Keratinocyte (primary cell): ENCODE results near the gene MINDY4. TPM values are rescaled to one million over a fixed set of nuclear protein-coding genes. Genes with fewer than 3 reads are reported as not detected.

Experiments
- DNase-seq: peaks from one replicate; pipeline ENCODE4 v3.0.0-alpha.2; 2011; ENCODE audit warnings: low read depth, missing footprints, low spot score
- FAIRE-seq: peaks from 2 replicates; lab custom pipeline; 2011; peaks lifted over from hg19 to GRCh38; lab: Jason Lieb, UNC
- H2AFZ ChIP-seq: 2 replicates; pipeline ENCODE4 v1.6.0; 2012; ENCODE audit warnings: low read length, control low read depth, inconsistent platforms; ENCODE audit not compliant: control insufficient read depth
- H3K27ac ChIP-seq: 2 replicates; pipeline ENCODE4 v1.5.1; 2011; ENCODE audit warnings: low read length; ENCODE audit not compliant: control insufficient read depth, insufficient read depth
- H3K27me3 ChIP-seq: 3 replicates; pipeline ENCODE4 v1.6.0; 2011; ENCODE audit warnings: low read length; ENCODE audit not compliant: control insufficient read depth, insufficient read depth; ENCODE audit errors: extremely low read depth
- H3K36me3 ChIP-seq, 2 experiments: 2 replicates in 1 of 2; 3 replicates in 1 of 2; pipeline ENCODE4 v1.5.1; 2011; ENCODE audit warnings: low read length in 2 of 2, mild to moderate bottlenecking in 1 of 2; ENCODE audit not compliant: control insufficient read depth in 2 of 2, insufficient read depth in 2 of 2; ENCODE audit errors: extremely low read depth in 1 of 2
- H3K4me1 ChIP-seq: 3 replicates; pipeline ENCODE4 v1.5.1; 2011; ENCODE audit warnings: low read length; ENCODE audit not compliant: control insufficient read depth, insufficient read depth; ENCODE audit errors: extremely low read depth
- H3K4me2 ChIP-seq: 3 replicates; pipeline ENCODE4 v1.6.0; 2011; ENCODE audit warnings: low read depth, low read length; ENCODE audit not compliant: control insufficient read depth, insufficient read depth; ENCODE audit errors: extremely low read depth
- H3K4me3 ChIP-seq, 3 experiments: fragments of 200-600 bp in 1 of 3; sonication (generic) in 1 of 3; 2 replicates in 2 of 3; 3 replicates in 1 of 3; pipeline ENCODE4 v1.5.1; 2011 to 2016; ENCODE audit warnings: low read length in 3 of 3, mild to moderate bottlenecking in 3 of 3, control low read depth in 2 of 3, inconsistent platforms in 1 of 3, low read depth in 1 of 3, mixed read lengths in 1 of 3, mixed run types in 1 of 3, moderate library complexity in 1 of 3; ENCODE audit not compliant: control insufficient read depth in 2 of 3, insufficient read depth in 2 of 3; ENCODE audit errors: extremely low read depth in 1 of 3
- H3K79me2 ChIP-seq: 2 replicates; pipeline ENCODE4 v1.6.0; 2012; ENCODE audit warnings: low read length; ENCODE audit not compliant: control insufficient read depth, insufficient read depth
- H3K9ac ChIP-seq: 3 replicates; pipeline ENCODE4 v1.6.0; 2011; ENCODE audit warnings: low read length; ENCODE audit not compliant: control insufficient read depth, insufficient read depth; ENCODE audit errors: extremely low read depth
- H3K9me1 ChIP-seq: 3 replicates; pipeline ENCODE4 v1.6.0; 2011; ENCODE audit warnings: low read length; ENCODE audit not compliant: control insufficient read depth, insufficient read depth; ENCODE audit errors: extremely low read depth
- H3K9me3 ChIP-seq: 2 replicates; pipeline ENCODE4 v1.5.1; 2012; ENCODE audit warnings: low read depth, low read length; ENCODE audit not compliant: control insufficient read depth
- H4K20me1 ChIP-seq: 3 replicates; pipeline ENCODE4 v1.6.0; 2011; ENCODE audit warnings: low read length; ENCODE audit not compliant: control insufficient read depth, insufficient read depth; ENCODE audit errors: extremely low read depth
- EZH2 ChIP-seq: IDR thresholded peaks from one replicate; pipeline ENCODE4 v1.6.1; 2012; ENCODE audit warnings: inconsistent platforms, mild to moderate bottlenecking, low read length, moderate library complexity
- dilution Hi-C: fragments of 300-500 bp; cut with MboI; formaldehyde crosslinking; loops from one replicate; pipeline ENCODE4 v1.7.0; 2020; ENCODE audit warnings: low sequenced_read_pairs; ENCODE audit not compliant: extremely low pct_ligation_motif_present
- polyA plus RNA-seq, 5 experiments: library from polyadenylated mRNA; depleted of rRNA in 3 of 5; stranded (reverse) in 3 of 5; stranded (forward) in 1 of 5; unstranded in 1 of 5; fragments of >200 nt; gene quantifications; 1 replicate in 1 of 5; 2 replicates in 3 of 5; 3 replicates in 1 of 5; pipeline versions ENCODE4 v1.2.1 to v1.2.3, GENCODE V29; 2011 to 2012; ENCODE audit warnings: missing spikeins in 2 of 5, low read depth in 1 of 5, low replicate concordance in 1 of 5
- TF ChIP-seq, protein P1 (sequence below), 3 experiments: IDR thresholded peaks in 1 of 3; conservative IDR thresholded peaks in 1 of 3; optimal IDR thresholded peaks in 1 of 3; 2 replicates in 2 of 3; 3 replicates in 1 of 3; pipeline versions ENCODE3 to v1.5.1; 2011; ENCODE audit warnings: low read length in 3 of 3, mild to moderate bottlenecking in 3 of 3, moderate library complexity in 2 of 3, control low read depth in 1 of 3, inconsistent platforms in 1 of 3; ENCODE audit not compliant: insufficient read depth in 2 of 3; ENCODE audit errors: extremely low read depth in 1 of 3

MINDY4 gene
- polyA plus RNA-seq, 1 donor (not counting 4 experiments of a cell fraction or from before 2014, with no cell fraction given): 1.5 TPM

DNA sequence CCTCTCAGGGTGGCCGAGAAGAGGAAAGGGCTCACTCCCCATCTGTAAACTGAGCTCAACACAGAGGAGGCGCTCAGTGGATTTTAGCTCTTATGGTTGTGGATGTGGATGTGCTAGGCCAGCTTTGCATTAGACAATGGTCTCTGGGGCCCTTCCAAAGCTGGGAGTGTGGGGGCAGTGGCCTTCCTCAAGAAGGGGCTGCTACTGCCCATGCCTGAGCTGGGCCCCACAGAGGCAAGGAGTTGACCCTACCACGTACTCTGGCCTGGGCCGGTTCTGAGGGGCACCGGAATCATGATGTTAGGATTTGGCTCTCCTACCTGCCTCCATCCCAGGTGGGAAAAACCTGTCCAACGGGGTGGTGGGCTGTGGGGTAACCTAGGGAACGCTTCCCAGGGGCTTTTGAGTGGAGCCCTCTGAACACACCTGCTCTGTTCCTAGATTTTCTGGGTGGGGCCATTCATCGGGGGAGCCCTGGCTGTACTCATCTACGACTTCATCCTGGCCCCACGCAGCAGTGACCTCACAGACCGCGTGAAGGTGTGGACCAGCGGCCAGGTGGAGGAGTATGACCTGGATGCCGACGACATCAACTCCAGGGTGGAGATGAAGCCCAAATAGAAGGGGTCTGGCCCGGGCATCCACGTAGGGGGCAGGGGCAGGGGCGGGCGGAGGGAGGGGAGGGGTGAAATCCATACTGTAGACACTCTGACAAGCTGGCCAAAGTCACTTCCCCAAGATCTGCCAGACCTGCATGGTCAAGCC, 152.0 kb downstream of the MINDY4 start:
- Histone ChIP-seq H3K4me1 (peaks cover 12% of the 10 kb centered on the region), H3K9me1 (no peaks in the 10 kb centered on the region), H2AFZ (no peak overlapping the region), H3K27me3 (no peaks in the 10 kb centered on the region), H4K20me1 (no peaks in the 10 kb centered on the region), H3K79me2 (no peaks in the 10 kb centered on the region), H3K27ac (no peak overlapping the region), H3K36me3 (no peaks in the 10 kb centered on the region), H3K9ac (no peak overlapping the region), H3K4me3 (no peak overlapping the region), H3K9me3 (peaks cover 5% of the 10 kb centered on the region), H3K4me2 (no peak overlapping the region)
- dilution Hi-C loops: no loop called here
- no peak for FAIRE-seq
- TF ChIP-seq, protein P1, sequence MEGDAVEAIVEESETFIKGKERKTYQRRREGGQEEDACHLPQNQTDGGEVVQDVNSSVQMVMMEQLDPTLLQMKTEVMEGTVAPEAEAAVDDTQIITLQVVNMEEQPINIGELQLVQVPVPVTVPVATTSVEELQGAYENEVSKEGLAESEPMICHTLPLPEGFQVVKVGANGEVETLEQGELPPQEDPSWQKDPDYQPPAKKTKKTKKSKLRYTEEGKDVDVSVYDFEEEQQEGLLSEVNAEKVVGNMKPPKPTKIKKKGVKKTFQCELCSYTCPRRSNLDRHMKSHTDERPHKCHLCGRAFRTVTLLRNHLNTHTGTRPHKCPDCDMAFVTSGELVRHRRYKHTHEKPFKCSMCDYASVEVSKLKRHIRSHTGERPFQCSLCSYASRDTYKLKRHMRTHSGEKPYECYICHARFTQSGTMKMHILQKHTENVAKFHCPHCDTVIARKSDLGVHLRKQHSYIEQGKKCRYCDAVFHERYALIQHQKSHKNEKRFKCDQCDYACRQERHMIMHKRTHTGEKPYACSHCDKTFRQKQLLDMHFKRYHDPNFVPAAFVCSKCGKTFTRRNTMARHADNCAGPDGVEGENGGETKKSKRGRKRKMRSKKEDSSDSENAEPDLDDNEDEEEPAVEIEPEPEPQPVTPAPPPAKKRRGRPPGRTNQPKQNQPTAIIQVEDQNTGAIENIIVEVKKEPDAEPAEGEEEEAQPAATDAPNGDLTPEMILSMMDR (optimal IDR thresholded peaks at IDR 0.05 in 1 of 3, IDR thresholded peaks at IDR 0.05 in 1 of 3, conservative IDR thresholded peaks at IDR 0.05 in 1 of 3; ENCODE audit: extremely low read depth in 1 of 3, insufficient read depth in 2 of 3, low read length in 3 of 3): no peak
- no peak for TF ChIP-seq EZH2
- DNase-seq: no peak

DNA sequence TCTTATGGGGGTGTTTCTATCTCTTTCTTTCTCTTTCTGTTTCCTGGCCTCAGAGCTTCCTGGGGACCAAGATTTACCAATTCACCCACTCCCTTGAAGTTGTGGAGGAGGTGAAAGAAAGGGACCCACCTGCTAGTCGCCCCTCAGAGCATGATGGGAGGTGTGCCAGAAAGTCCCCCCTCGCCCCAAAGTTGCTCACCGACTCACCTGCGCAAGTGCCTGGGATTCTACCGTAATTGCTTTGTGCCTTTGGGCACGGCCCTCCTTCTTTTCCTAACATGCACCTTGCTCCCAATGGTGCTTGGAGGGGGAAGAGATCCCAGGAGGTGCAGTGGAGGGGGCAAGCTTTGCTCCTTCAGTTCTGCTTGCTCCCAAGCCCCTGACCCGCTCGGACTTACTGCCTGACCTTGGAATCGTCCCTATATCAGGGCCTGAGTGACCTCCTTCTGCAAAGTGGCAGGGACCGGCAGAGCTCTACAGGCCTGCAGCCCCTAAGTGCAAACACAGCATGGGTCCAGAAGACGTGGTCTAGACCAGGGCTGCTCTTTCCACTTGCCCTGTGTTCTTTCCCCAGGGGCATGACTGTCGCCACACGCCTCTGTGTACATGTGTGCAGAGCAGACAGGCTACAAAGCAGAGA, 152.7 kb downstream of the MINDY4 start:
- no peaks in the 10 kb centered on the region for H3K36me3 ChIP-seq
- H3K4me3 ChIP-seq: no peak overlapping the region
- no peak for DNase-seq
- no peaks in the 10 kb centered on the region for H3K27me3 ChIP-seq
- no peak overlapping the region for H3K9ac ChIP-seq
- H3K9me3 ChIP-seq: peaks cover 5% of the 10 kb centered on the region
- FAIRE-seq: no peak
- H4K20me1 ChIP-seq: no peaks in the 10 kb centered on the region
- no peak overlapping the region for H3K4me2 ChIP-seq
- no peak overlapping the region for H3K27ac ChIP-seq
- dilution Hi-C loops: no loop called here
- TF ChIP-seq EZH2: no peak
- TF ChIP-seq, protein P1 (optimal IDR thresholded peaks at IDR 0.05 in 1 of 3, IDR thresholded peaks at IDR 0.05 in 1 of 3, conservative IDR thresholded peaks at IDR 0.05 in 1 of 3; ENCODE audit: extremely low read depth in 1 of 3, insufficient read depth in 2 of 3, low read length in 3 of 3): no peak
- peaks cover 12% of the 10 kb centered on the region for H3K4me1 ChIP-seq
- H3K9me1 ChIP-seq: no peaks in the 10 kb centered on the region
- no peak overlapping the region for H2AFZ ChIP-seq
- H3K79me2 ChIP-seq: no peaks in the 10 kb centered on the region
